Uterus (tissue), 2 donors: ENCODE results near the gene DNMT1.

Experiments used
- CTCF ChIP-seq, 4 experiments: fragments of 200-600 bp in 2 of 4; fragments of 450-650 bp in 2 of 4; sonication (generic) in 2 of 4; IDR thresholded peaks; one replicate each; pipeline ENCODE4 v1.5.1; 2016 to 2019; ENCODE audit warnings: antibody characterized with exemption in 4 of 4, mild to moderate bottlenecking in 2 of 4, moderate library complexity in 1 of 4
- POLR2A ChIP-seq, 2 donors: fragments of 450-650 bp; IDR thresholded peaks; one replicate each; pipeline ENCODE4 v1.6.1; 2016; ENCODE audit warnings: antibody characterized with exemption in 2 of 2, mild to moderate bottlenecking in 1 of 2, moderate library complexity in 1 of 2

GRCh38 chr19:10084803-10085202 is 110.0 kb downstream of the DNMT1 start:
- TF ChIP-seq CTCF (IDR thresholded peaks at IDR 0.05) (no peak), POLR2A (IDR thresholded peaks at IDR 0.05) (no peak)
